ENCODE measurements around the gene KHNYN.

GRCh38 chr14:24442240-24443052 is 12.7 kb downstream of the KHNYN start, which contains the start of gene SDR39U1:
- TF ChIP-seq ZNF274 (IDR thresholded peaks at IDR 0.05; ENCODE audit: low read depth, low read length) (no peak), YY1 (IDR thresholded peaks at IDR 0.05; ENCODE audit: insufficient read depth, insufficient read length) (no peak), SUZ12 (IDR thresholded peaks at IDR 0.05; ENCODE audit: extremely low read depth, insufficient read depth, insufficient read length) (no peak)
